SK-N-SH (cell line): Measurements from ENCODE around the gene CCDC54.
A peak's percentile ranks its signal among the peaks of the same experiment; 100 is the strongest.

Source experiments
- CTCF ChIP-seq: fragments of 200-600 bp; sonication (generic); IDR thresholded peaks from 2 replicates; pipeline ENCODE4 v1.6.1; 2017; ENCODE audit warnings: antibody characterized with exemption, mild to moderate bottlenecking, moderate library complexity
- MAX ChIP-seq: IDR thresholded peaks from 2 replicates; pipeline ENCODE4 v1.4.0; 2012; ENCODE audit warnings: low read depth
- MXI1 ChIP-seq: IDR thresholded peaks from 2 replicates; pipeline ENCODE4 v1.6.1; 2012; ENCODE audit warnings: mild to moderate bottlenecking, low read depth, low read length, improper control_type of control experiment
- RAD21 ChIP-seq: IDR thresholded peaks from 2 replicates; pipeline ENCODE4 v1.6.1; 2012; ENCODE audit warnings: mild to moderate bottlenecking, low read length
- RXRA ChIP-seq: IDR thresholded peaks from 2 replicates; pipeline ENCODE4 v1.4.0; 2012; ENCODE audit warnings: low read depth, mild to moderate bottlenecking, borderline replicate concordance
- SMC3 ChIP-seq: IDR thresholded peaks from 2 replicates; pipeline ENCODE4 v1.6.1; 2012; ENCODE audit warnings: low read depth, low read length, improper control_type of control experiment
- YY1 ChIP-seq: IDR thresholded peaks from 2 replicates; pipeline ENCODE4 v1.4.0; 2012; ENCODE audit warnings: low read depth, mild to moderate bottlenecking

GRCh38 chr3:107421170-107421792 is 44.0 kb downstream of the CCDC54 start:
- TF ChIP-seq CTCF (peak; percentile 79), RXRA (no peak), MXI1 (no peak), MAX (no peak), YY1 (no peak), SMC3 (peak; percentile 72), RAD21 (peak; percentile 77)
